Measurements from ENCODE around the gene FUT8.

FUT8 gene

DNA sequence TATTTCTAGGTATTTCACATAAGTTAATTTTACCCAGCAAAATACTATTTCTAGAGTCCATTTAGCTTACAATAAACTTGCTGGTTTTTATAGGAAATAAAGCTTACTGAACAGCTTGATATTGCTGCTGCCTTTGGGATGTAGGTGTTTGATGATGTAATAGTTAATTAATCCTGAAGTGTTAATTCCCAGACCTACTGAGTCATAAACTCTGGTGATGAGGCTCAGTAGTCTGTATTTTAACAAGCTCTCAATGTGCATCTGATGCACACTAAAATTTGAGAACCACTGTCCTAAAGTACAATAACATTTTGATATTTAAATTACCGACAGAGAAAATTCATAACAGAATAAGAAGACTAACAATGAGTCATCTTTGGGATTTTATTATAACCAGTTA lies 168.4 kb downstream of the FUT8 start:
- DNase-seq: no peak
- intact Hi-C loops (cut with DNase I): no loop called here

- no peak for DNase-seq
- intact Hi-C loops (cut with DNase I): no loop called here
Measured at GRCh38 chr14:65581378-65581777, 168.8 kb downstream of the FUT8 start.

DNA sequence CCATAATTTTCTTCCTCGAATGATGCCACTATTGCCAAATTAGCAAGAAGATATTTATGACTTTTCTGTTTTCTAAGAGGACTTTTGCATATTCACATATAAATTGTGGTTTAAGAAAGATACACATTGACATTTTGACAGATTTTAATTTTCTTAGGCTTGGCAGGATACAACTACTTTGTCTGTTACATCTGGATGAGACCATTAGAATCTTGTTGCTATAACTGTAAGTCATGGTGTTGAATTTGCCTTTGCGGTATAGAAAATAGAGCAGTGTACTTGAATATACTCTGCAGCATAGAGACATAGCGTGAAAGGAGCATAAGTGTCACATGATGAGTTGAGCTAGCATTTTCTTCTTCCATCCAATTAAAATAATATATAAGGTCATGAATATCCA lies 169.3 kb downstream of the FUT8 start:
- DNase-seq: no peak
- intact Hi-C loops (cut with DNase I): no loop called here

DNA sequence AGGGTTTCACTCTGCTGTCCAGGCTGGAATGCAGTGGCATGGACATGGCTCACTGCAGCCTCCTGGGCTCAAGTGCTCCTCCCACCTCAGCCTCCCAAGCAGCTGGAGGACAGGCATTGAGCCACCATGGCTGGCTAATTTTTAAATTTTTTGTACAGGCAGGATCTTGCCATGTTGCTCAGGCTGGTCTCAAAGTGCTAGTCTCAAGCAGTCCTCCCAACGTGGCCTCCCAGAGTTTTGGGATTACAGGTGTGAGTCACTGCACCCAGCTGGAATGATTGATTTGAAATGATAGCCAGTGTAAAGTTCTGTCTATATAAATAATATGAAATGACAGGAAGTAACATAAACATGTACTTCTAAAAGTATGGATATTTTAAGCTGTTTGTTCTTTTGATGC lies 172.7 kb downstream of the FUT8 start:
- intact Hi-C loops (cut with DNase I): no loop called here
- DNase-seq: no peak

- intact Hi-C loops (cut with DNase I): no loop called here
Measured at GRCh38 chr14:65588426-65589140, 176.1 kb downstream of the FUT8 start.

DNA sequence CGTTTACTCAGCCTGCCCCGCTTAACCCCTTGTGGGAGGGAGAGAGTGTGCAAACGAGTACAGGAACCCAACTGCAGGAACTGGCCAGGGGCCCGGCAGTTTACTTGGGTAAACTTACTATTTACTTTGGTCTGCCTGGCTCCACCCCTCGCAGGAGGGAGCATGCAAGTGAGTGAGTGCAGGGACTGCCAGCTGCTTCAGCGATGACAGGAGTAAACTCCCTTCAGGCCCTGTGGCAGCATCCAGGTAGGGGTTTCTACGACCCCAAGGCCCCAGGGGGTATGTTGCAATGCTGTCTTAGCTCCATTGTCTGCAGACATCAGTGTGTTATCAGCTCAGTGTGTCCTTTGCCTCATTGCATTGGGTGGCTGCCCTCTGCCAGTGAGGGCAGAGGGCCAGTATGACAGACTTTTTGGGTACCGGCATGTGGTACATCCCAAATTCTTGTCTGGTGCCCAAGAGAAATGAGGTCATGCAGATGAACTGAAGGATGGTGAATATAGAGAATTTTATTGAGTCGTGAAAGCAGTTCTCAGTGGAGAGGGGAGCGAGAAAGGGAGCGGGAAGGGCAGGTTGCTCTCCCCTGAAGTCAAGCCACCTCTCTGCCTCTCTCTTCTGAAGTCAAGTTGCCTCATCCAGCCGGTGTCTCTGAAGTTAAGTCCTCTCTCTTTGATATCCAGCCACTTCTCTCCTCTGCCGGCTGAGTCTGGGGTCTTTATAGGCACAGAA lies 181.8 kb downstream of the FUT8 start:
- intact Hi-C loops (cut with DNase I): no loop called here
- no peak for DNase-seq

More at GRCh38 chr14:65588426-65589140, 176.1 kb downstream of the FUT8 start:
- no peak for DNase-seq

DNA sequence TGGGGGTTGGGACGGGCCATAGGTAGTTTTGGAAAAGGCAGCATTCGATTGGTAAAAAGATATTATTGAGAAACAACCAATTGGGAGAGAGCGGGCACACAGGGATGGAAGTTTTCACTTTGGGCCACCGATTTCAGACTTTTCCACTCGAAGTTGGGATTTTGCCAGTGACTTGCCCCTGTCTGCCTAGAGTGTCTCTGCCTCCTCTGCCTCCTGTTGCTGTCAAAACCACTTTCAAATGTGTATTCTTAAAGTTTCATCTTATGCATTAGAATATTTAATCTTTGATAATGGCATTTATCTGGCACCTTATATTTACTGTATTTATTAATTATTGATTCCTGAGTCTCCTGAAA lies 182.3 kb downstream of the FUT8 start:
- intact Hi-C loops (cut with DNase I): no loop called here
- no peak for DNase-seq

- intact Hi-C loops (cut with DNase I): no loop called here
- no peak for DNase-seq
Measured at GRCh38 chr14:65599375-65599774, 186.8 kb downstream of the FUT8 start.

GRCh38 chr14:65600742-65601141 lies 188.2 kb downstream of the FUT8 start:
- intact Hi-C loops (cut with DNase I): no loop called here
- no peak for DNase-seq

GRCh38 chr14:65604535-65604934 lies 192.0 kb downstream of the FUT8 start:
- intact Hi-C loops (cut with DNase I): no loop called here
- no peak for DNase-seq

- no peak for DNase-seq
- intact Hi-C loops (cut with DNase I): no loop called here
Measured at GRCh38 chr14:65604936-65605335, 192.4 kb downstream of the FUT8 start.

DNA sequence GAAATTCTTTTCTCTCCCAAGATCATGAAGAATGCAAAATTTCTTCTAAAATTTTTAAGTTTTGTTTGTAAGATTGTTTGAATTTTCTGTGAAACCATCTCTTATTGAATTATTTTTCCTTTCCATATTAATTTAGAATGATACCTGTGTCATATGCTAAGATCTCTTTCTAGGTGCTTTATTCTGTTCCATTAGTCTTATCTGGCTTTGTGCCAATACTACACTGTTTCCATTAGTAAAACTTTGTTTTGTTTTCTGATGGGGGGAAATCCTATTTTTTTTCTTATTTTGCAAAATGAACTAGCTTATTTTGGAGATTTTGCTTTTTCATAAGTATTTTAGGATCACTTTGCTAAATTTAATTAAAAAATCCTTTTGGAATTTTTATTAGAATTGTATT lies 193.9 kb downstream of the FUT8 start:
- DNase-seq: no peak
- intact Hi-C loops (cut with DNase I): no loop called here

DNA sequence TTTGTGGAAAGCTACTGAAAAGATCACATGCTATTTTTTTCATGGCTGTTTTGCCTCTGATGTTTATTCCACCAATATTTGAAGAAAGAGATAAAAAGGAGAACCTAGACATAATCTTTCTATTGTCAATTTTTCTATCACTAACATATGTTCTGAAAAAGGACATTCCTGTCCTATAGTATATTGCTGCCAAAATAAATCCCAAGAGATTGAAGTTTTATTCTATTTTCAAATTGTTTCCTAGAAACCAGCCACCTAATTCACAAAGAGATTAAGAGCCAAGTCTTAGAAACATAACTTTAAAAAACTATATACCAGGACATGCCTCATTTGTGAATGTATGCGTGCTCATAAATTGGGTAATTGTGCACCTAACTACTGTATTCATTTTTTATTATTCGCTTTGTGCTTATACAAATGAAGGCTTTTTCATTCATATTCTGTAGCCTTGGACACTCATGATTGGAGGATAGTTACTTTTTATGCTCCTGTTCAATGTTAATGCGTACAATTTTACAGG lies 200.7 kb downstream of the FUT8 start:
- no peak for DNase-seq

GRCh38 chr14:65618996-65619395 lies 206.5 kb downstream of the FUT8 start:
- DNase-seq: no peak
- intact Hi-C loops (cut with DNase I): no loop called here

More for the DNA sequence above, 200.7 kb downstream of the FUT8 start:
- intact Hi-C loops (cut with DNase I): no loop called here

DNA sequence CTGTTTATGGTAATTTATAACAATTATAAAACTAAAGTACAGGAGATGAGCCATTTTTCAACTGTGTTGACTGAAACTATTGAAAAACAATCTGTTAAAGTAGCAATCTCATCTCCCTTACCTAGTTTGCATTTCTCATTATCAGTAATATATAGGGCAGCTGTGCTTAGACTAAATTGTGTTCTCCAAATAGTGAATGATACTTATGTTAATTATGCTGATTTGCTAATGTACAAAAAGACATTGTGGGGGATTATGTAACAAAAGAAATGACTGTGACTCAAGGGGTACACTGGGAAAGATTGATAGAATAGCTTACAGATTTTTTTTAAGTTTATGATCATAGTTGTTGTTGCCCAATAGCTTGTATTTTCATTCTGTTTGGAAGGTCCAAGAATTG lies 207.7 kb downstream of the FUT8 start:
- DNase-seq: no peak
- intact Hi-C loops (cut with DNase I): no loop called here

GRCh38 chr14:65622703-65623102 lies 210.2 kb downstream of the FUT8 start:
- intact Hi-C loops (cut with DNase I): no loop called here
- no peak for DNase-seq

DNA sequence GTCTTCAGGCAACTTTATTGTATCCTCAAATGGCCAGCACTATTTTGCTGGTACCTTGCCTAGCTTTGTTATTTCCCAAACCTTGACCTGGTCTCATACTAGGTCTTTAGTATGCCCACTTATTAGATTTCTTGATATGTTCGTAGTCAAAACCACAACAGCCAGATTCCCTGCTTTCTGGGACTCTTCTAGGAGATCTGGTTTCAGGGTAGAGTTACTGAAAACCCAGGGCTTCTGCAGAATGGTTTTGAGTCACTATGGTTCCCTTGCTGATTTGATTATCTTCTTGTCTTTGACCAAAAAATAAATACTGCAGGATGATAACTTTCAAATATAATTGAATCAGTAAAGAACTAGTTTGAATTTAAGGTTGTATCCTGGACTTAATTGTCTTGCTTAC lies 211.2 kb downstream of the FUT8 start:
- DNase-seq: no peak
- intact Hi-C loops (cut with DNase I): no loop called here

- intact Hi-C loops (cut with DNase I): no loop called here
Measured at GRCh38 chr14:65627315-65627714, 214.8 kb downstream of the FUT8 start.

DNA sequence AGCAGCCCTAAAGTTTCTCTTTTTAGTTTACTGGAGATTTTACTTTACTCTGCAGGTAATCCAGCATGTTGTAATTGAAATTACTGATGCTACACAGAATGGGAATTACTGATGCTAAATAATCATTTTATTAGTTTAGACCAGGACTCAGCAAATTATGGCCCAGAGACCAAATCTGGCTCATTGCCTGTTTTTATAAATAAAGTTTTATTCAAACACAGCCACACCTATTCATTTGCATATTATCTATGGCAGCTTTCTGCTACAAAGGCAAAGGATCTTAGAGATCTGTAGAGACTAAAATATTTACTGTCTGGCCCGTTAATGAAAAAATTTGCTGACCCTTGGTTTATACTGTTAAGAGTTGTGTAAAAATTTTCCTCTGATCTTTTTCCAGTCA lies 216.1 kb downstream of the FUT8 start:
- intact Hi-C loops (cut with DNase I): no loop called here
- DNase-seq: no peak

More at GRCh38 chr14:65627315-65627714, 214.8 kb downstream of the FUT8 start:
- no peak for DNase-seq

GRCh38 chr14:65631040-65631439 lies 218.5 kb downstream of the FUT8 start:
- DNase-seq: no peak

GRCh38 chr14:65632487-65632886 lies 220.0 kb downstream of the FUT8 start:
- intact Hi-C loops (cut with DNase I): no loop called here
- DNase-seq: no peak

More at GRCh38 chr14:65631040-65631439, 218.5 kb downstream of the FUT8 start:
- intact Hi-C loops (cut with DNase I): no loop called here
